Stimulated activated CD4-positive, alpha-beta T cell treated with anti-CD3 and anti-CD28 coated beads, Interleukin-1b, Interleukin-23, amount 100 ng/mL, for 4 hours (primary cell): Measurements from ENCODE around the gene SELENOO.

Source experiments
- DNase-seq, 2 donors: peaks; one replicate each; pipeline ENCODE4 v3.0.0-alpha.2; 2020; ENCODE audit warnings: low read depth in 2 of 2

Gene SELENOO

DNA sequence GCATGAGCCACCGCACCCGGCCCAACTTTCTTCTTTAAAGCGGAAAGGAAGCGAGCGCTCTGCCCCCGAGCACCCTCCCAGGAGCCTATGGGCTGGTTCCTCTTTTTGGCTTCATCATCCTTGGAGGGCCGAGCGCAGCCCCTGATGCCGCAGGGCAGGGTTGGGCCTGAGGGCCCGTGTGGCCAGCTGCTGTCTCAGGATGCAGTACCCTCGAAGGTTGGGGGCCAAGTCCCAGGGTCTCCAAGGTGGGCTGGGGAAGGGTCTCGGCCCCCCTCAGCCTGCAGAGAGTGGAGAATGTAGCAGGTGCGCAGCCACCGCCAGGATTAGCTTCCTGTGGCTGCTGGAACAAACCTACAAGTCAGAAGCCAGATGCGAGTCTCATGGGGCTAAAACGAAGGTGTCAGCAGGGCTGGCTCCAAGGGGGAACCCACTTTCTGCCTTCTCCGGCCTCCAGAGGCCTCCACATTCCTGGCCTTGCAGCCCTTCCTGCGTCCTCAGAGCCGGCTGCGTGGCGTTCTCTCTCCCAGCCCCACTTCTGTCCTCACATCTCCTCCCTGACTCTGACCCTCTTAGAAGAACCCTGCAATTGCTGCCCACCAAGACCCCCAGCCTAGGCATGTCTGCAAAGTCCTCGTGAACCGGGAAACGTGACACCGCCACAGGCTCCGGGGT is 27.4 kb upstream of the SELENOO start:
- DNase-seq: no peak

DNA sequence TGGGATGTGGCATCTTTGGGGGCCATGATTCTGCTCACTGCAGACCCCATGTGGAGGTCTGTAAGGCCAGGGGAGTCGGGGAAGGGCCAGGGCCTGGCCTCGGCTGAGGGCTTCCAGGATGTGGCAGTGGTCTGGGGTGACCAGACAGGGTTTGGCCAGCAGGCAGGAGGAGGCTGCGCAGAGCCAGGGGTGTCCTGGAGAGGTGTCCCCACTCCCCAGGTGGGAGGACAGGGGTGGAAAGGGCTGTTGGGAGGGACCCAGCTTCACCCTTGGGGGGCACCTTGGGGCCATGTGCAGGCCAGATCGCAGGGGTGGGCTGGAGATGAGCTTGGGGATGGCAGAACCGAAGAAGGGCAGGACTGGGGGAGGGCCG is 26.8 kb upstream of the SELENOO start:
- no peak for DNase-seq

DNA sequence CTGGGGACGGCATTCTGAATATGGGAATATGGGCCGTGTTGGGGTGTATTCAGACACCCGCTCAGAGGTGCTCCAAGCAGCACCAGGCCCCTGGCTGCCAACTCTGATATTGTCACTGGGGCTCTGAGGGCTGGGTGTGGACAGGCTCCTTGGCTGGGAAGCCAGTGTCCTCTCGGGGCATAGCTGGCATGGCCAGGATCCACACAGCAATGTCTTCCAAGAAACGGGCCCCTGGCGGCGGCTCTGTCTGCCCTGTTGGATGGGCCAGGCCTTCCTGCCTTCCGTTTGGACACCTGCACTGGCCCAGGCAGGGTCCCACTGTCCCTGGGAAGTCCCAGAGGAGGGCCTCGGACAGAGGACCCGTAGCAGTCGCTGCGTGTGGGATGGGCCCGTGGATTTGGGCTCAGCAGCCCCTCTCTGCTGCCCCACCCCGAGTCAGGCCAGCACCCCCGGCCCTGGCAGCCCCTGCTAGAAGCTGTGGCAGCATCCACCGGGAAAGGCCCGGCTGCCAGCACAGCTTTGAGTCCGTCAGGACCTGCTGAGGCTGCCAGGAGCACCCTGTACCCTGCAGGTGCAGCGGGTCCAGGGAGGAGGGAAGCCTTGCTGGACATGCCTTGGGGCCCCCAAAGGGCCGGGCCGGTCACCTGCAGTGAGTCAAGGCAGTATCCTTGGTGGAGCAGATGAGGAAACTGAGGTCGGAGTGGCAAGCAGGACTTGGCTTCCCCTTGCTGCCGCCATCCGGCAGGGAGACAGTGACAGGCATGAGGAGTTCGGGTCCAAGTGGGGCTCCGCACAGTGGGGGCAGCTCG is 26.2 kb upstream of the SELENOO start:
- no peak for DNase-seq

DNA sequence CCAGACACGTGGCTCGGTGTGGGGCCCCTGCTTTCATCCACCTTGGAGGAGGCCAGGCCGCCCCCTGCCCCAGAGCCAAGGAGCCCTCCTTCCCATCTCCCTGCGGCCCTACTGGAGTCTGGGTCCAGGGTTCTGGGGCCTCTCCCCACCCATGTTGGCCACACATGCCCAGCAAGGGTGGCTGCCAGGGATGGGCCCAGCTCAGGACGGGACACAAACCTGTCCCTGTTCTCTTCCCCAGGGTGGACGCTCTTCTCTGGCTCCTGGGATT is 25.7 kb upstream of the SELENOO start:
- no peak for DNase-seq

DNA sequence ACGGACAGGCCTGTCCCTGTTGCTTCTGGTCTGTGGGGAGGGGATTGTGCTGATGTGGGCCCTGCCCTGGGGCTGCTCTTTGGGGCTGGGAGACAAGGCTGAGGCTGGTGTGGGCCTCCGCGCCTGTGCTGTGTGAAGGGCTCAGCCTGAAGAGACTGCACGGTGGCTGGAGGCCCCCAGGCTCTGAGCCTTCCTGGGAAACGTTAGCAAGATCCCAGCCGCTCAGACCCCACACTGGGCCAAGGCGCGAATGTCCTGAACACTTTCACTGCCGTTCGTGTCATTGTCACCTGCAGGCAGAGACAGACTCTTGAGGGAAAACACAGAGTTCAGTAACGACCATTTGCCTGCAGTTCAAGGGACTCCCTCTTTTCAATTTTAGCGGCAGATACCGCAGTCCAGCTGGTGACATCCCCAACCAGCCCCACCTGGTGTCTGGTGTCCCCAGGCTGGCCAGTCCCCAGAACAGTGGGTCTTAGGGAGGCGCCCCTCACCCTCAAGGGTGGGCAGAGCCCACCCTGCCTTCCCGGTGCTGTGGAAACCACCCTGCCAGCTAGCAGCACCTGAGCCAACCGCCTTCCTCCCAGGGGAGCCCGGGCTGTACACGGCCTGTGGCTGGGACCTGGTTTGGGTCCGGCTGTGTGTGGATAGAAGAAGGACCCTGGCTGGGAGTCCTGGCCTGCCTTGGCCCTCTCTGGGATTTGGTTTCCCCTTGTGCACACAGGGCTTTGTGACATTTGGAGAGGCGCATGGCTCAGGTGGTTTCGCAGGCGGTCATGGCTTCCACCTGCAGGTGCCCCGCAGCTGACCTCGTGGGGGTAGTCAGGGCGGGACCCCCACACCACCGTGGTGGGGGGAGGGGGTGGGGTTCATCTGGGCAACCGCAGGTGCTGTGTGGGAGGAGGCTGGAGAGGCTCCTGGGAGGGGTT is 24.6 kb upstream of the SELENOO start:
- DNase-seq: no peak

DNA sequence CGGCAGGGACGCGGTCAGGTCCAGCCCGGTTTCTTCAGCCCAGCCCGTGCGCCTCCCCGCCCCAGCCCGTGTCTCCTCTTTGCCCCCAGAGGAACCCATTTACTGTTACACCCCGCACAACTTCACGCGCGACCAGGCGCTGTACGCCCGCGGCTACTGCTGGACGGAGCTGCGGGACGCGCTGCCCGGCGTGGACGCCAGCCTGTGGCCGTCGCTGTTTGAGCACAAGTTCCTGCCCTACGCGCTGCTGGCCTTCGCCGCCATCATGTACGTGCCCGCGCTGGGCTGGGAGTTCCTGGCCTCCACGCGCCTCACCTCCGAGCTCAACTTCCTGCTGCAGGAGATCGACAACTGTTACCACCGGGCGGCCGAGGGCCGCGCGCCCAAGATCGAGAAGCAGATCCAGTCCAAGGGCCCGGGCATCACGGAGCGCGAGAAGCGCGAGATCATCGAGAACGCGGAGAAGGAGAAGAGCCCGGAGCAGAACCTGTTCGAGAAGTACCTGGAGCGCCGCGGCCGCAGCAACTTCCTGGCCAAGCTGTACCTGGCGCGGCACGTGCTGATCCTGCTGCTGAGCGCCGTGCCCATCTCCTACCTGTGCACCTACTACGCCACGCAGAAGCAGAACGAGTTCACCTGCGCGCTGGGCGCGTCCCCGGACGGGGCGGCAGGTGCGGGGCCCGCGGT is 23.8 kb upstream of the SELENOO start:
- no peak for DNase-seq

DNA sequence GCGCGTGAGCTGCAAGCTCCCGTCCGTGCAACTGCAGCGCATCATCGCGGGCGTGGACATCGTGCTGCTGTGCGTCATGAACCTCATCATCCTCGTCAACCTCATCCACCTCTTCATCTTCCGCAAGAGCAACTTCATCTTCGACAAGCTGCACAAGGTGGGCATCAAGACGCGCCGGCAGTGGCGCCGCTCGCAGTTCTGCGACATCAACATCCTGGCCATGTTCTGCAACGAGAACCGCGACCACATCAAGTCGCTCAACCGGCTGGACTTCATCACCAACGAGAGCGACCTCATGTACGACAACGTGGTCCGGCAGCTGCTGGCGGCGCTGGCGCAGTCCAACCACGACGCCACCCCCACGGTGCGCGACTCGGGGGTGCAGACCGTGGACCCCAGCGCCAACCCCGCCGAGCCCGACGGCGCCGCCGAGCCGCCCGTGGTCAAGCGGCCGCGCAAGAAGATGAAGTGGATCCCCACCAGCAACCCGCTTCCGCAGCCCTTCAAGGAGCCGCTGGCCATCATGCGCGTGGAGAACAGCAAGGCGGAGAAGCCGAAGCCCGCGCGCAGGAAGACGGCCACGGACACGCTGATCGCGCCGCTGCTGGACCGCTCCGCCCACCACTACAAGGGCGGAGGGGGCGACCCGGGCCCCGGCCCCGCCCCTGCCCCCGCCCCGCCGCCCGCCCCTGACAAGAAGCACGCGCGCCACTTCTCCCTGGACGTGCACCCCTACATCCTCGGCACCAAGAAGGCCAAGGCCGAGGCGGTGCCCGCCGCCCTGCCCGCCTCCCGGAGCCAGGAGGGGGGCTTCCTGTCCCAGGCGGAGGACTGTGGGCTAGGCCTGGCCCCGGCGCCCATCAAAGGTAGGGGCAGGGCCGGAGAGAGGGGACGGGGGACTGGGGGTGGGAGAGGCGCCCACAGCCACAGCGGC is 23.0 kb upstream of the SELENOO start:
- DNase-seq: no peak

DNA sequence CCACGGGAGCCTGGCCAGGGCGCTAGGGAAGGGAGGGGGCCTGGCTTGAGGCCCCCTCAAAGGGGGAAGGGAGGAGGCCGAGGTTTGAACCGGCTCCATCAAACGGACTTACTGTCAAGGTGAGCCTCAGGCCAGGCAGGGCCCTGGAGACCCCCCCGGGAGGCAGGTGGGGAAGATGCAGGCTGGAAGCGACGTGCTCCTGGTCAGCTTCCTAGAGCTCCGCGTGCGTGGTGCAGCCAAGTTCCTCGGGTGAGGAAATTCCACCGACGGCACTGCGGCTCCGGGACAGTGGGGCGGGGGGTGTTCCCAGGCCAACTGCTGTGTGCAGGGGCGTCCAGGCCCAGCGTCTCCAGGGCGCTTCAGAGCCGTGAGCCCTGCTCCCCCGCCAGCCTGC is 22.3 kb upstream of the SELENOO start:
- no peak for DNase-seq

DNA sequence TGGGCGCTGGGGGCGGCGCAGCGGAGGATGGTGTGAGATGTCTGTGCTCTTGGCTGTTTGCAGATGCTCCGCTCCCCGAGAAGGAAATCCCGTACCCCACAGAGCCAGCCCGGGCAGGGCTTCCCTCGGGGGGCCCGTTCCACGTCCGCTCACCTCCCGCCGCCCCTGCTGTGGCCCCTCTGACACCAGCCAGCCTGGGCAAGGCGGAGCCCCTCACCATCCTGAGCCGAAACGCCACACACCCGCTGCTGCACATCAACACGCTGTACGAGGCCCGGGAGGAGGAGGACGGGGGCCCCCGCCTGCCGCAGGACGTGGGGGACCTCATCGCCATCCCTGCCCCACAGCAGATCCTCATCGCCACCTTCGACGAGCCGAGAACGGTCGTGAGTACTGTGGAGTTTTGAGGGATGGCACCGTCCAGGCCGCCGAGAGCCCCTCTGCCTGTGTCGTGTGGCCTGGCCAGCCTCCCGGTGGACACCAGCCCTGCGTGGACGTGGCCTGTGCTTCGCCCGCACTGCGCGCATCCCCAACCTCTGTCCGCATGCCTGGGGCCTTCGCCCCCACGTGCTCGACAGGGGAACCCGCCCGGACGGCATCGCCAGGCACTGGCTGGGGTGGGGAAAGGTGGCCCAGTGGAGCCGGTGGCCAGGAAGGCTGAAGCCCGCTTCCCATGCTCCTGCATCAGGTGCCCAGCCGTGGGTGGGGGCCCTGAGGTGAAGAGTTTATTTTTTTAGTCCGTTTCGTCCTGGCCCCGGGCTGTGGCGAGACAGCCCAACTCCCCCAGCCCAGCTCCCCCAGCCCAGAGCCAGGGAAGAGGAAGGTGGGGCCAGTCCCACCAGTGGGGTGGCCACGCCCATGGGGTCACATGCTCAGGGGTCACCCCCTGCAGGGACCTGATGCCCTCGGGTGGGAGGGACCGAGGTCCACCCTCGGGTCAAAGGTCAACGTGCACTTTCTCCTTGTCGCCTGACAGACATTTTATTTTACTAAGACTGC is 21.6 kb upstream of the SELENOO start:
- no peak for DNase-seq

DNA sequence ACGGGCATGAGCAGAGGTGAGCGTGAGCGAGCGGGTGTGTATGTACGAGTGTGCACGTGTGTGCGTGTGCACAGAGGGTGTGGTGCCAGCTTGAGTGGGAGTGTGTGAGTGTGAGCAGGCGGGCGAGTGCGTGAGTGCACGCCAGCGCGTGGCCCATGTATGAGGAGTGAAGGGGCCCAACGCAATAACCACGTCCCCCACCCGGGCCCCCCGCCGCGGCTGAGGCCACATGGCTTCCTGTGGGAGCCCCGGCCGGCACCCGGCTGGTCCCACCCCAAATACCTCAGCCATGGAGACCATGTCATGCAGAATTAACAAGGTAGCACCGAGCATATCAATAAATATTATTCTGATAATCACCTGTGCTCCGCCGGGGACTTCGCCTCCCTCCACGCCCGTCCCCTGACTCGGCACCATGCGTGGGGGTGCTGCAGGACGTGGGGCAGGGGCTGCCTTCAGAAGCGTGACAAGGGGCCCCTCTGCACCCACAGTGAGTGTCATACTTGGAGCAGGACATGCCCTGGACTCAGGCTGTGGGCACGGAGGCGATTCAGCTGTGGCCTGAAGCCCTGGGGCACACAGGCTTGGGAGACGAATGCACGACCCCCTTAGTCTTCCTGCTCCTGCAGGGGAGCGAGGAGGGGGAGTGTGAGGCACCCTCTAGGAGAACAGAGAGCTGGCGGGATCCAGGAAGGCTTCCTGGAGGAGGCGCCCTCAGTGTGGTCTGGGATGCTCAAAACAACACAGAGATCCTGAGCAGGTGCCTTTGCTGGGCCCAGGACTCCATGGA is 20.7 kb upstream of the SELENOO start:
- no peak for DNase-seq

DNA sequence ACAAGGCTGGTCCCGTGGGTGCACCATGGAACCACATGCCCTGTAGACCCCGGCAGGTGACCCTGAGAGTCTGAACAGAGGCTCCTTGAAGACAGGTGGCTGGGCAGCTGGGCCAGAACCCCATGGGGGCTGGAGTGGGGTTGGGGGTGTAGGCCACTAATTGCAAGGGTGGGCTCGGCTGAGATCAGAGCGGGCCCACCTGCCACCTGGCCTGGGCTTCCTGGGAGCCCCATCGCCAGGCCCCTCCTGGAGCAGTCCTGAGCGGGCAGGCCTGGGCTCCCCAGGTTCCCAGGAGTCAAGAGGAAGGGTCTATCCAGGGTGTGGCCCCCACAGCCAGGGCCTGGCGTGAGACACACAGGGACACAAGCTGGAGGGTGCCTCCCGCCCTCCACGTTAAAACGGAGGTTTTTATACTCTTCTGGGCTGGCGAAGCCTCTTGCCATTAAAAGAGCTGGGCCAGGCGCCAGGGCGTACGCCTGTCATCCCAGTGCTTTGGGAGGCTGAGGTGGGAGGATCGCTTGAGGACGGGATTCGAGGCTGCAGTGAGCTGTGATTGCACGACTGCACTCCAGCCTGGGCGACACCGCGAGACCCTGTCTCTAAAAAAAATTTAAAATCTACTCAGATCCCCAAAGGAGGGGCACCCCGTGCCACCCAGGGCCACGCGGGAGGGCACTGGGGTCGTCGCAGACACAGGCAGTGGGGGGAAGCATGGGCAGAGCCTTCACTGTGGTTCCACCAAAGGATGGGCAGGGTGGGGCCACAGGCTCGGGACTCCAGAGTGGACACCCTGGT is 19.9 kb upstream of the SELENOO start:
- DNase-seq: no peak

DNA sequence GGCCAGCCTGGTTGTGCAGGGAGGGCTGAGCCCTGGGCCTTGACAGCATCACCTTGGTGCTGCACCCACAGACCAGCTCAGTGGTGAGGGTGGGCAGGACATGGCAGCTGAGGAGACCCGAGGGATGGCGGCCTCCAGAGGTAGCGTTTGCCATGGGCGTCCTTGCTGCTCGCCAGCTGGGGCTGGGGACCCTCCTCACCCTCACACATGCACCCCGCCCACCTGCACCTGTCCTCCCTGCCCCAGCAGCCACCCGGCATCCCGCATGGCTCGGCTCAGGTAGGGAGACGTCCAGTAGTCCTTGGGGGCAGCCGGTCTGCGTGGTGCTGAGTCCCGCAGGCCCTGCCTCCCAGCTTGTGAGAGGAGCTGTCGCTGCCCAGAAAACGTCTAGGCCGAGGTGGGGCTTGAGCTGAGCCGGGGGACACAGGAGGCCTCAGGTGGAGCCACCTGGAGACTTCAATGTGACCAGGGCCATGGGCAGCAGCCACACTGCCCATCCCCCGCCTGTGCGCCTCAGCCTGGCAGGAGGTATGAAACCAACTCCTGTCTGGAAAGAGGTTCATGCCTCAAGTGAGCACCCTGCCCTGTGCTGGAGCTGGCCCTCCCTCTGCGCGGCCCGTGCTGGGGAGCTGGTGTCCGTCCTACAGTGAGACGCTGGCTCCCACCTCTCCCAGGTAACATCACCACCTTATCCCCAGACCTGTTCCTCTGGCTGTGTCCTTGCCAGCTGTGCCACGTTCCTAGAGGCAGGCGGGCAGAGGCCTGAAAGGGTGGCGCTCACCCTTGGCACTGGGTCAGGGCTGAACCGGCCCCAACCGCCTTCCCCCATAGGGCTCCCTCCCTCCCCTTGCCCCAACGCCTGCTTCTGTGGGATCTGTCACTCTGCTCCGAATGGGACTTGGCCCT is 18.4 kb upstream of the SELENOO start:
- DNase-seq: no peak

DNA sequence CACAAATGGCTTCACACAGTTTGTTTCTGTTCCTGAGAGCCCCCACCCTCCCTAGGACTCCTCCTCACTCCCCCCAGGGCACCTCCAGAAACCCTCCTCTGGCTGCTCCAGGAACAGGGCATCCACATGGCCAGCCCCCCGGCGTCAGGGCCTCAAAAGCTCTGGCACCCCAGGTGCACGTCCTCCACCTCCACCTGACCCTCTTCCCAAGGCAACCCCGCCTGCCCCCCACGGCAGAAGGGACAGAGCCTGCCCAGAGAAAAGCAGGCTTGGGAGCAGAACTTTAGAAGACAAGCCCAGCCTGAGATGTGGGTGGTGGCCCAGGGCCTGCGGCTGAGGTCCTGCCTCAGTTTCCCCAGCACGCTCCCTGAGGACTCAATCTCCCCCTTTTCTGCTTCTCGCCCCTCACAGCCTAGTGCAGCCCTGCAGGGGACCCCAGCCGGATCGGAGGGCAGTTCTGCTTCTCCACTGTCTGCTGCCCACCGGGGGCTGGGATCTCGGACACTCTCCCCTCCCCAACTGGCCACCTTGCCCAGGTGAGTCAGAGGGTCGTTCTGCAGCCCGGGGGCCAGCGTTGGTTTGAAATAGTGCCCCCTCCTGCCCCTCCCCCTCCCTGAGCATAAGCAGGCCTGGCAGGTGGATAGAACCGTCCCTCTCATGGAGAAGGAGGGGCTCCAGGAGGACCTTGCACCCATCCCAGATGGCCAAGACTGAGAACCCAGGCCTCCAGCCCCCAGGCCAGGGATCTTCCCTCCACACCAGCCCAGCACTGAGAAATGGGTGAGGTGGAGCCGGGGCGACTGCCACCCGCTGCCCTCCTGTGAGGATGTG is 17.5 kb upstream of the SELENOO start:
- DNase-seq: no peak

DNA sequence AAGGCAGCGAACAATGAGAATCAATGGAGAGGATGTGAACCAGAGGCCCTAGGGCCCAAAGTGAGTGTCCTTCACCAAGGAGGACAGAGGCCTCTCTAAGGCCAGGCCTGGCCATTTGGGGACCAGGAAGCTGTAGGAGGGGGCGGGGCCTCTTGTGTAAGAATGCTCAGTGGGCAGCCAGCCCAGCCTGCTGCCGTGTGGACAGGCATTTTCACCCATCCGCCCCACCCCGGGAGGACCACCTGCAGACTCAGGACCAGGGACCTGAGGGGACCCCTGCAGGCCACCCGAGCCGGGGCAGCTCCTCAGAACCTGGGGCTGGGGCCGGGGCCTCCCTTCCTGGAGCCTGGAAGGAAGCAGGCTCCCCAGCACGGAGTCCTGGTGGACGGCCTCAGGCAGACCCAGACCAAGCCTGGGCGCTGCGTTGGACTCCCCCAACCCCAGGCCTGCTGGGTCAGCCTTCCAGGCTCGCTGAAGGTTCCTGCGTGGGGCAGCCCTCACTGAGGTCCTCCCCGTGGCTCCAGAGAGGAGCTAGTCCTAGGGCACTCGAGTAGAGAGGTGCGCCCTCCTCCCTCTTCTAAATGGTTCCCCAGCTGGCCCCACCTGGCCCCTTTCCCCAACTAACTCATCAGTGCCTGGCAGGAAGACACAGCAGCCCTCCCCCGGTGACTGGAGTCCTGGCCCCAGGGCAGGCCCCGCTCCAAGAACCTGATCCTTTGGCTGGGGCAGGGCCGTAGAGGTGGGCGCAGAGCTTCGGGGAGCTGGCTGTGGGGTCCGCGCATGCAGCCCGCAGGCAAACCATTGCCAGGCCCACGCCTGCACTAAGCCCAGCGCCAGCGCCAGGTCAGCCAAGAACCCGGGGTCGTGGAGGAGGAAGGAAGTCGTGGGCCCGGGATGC is 16.6 kb upstream of the SELENOO start:
- no peak for DNase-seq

DNA sequence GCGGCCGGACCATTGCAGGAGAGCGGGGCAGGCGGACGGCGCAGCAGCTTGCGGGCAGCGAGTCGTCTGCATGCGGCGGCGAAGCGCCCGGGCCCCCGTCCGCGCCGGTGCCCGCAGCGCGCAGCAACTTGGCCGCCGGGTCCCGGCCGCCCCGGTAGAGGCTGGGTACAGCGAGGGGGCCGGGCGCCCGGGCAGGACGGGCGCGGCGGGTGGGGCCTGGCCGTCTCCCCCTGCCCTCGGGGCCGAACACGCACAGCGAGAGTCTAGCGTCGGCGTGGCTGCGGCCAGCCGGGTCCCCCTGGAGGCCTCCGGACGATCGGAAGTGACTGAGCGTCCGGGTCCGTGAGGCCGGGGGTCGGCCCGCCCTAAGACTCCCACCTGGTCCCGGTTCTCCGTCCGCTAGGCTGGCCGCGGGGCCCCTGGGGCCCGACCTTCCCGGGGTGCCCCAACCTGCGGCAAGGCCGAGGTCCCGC is 15.9 kb upstream of the SELENOO start:
- DNase-seq: no peak
